Urothelium cell line (cell line): ENCODE results near the gene ATP5F1D.

ENCODE experiments used
- DNase-seq: peaks from one replicate; pipeline ENCODE4 v3.0.0; 2011; ENCODE audit warnings: low spot score, mixed read lengths
- FAIRE-seq: peaks from 2 replicates; lab custom pipeline; 2011; peaks lifted over from hg19 to GRCh38; lab: Jason Lieb, UNC

The ATP5F1D gene

DNA sequence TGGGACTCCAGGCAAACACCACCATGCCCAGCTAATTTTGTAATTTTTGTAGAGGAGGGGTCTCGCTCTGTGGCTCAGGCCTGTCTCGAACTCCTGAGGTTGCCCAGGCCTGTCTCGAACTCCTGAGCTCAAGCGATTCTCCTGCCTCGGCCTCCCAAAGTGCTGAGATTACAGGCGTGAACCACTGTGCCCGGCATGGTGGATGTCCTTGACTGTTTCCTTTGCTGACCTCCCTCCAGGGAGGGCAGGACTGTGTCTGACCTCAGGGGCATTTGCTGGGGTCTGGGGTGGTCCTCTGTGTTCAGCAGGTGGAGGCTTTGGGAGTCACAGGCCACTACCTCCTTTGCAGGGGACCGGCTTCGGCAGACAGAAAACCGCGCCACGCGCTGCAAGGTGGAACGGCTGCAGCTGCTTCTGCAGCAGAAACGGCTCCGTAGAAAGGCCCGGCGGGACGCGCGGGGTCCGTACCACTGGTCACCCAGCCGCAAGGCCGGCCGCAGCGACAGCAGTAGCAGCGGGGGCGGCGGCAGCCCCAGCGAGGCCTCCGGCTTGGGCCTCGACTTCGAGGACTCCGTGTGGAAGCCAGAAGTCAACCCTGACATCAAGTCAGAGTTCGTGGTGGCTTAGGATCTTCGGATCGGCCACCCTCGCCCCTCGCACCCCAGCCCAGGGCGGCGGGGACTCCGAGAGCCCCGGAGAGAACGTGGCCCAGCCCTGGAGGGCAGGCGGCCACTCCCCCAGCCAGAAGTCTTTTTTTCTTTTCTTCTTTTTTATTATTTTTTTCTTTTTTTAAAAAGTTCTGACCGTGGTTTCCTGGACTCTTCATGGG, 15.3 kb downstream of the ATP5F1D start:
- DNase-seq (no peak), FAIRE-seq (no peak)

DNA sequence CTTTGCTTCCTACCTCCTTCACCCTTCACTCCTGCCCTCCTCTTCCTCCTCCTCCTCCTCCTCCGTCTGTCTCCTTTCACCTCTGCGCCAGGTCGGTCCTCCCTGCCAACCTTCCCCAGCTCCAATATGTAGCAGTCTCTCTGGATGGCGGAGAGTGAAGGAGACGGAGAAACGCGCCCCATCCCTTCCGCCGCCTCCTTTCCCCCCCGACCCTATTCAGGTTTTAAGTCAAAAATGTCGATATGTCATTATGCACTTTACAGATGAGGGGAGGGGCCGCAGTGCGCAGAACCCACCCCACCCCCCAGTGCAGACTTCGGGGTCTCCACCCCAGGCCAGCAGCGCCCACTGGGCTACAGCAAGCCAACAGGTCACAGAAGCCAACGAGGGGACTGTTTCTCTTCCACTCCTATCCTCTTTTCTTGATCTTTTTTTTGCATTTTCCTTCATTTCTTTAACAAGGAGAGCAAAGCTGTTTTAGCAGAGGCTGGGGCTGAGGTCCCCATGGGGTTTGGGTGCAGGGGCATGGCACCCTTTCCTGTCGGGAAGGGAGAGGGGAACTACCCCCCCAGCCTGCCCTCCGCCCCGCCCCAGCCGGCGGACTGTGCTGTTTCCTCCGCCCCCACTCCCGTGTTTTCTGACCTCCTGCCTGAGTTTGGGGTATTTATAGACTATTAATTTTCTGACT, 16.1 kb downstream of the ATP5F1D start:
- FAIRE-seq (no peak), DNase-seq (no peak)

DNA sequence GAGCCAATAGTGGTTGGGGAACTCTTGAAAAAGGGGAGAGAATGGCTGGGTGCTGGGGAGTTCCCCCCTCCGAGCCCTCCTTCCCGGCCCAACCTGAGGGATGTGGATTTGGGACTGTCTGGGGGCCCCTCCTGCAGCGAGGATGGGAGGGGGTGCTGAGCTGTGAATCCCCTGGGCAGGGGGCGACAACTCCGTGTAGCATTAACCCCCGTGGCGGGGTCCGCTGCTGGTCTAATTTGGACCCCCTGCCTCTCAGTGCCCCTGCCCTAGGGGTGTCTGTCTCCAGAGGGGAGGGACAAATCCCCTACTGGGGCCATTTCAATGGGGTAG, 16.6 kb downstream of the ATP5F1D start:
- DNase-seq (no peak), FAIRE-seq (no peak)

DNA sequence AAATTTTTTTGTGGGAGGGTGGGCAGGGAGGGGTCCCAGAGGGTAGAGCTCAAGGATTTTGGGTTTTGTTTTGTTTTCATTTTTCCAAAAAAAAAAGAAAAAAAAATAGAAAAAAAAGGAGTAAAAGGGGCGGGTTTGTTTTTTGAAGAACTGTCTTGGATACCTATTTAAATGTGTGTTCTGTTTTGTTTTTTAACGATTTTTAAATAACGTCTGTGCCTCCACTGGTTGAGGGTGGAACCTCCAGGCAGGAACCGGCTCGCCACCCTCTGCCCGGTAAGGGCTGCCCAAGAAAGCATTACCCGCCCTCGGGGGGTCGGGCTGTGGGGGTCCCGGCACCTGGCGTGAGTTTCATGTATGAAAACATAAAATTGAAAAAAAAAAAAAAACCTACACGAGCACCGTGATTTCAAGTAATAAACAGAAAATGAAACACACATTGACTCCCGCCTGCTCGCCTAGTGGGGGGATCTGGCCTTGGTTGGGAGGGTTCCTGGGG, 17.2 kb downstream of the ATP5F1D start:
- no peak for DNase-seq
- no peak for FAIRE-seq

DNA sequence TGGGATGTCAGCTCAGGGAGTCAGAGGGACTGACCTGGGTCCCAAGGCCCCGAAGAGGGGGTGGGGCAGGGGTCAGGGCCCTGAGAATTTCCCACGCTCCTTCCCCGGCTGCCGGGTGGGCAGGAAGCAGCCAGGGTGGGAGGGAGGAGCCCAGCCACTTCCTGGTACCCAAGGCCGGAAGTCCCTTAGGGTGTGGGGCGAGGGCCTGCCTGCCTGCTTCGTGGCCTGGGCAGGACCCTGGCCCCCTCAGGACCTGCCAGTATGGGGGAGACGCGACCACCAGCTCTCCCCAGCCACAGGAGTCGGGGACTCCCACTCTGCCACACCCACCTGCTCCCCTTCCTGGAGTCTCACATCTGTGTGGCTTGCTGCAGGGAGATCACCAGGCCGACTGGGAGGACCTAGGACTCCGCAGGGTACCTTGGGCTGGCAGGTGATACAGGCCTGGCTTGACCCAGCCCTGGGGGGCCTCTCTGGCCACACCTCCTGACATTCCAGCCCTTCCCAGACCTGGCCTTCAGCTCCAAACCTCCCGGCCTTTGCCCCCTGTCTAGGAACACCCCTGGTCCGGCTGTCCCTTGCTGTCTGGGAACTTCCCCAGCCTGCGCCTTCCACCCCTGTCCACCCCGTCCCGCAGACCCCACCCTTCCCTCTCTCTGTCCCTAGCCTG, 17.8 kb downstream of the ATP5F1D start:
- DNase-seq (no peak), FAIRE-seq (no peak)

DNA sequence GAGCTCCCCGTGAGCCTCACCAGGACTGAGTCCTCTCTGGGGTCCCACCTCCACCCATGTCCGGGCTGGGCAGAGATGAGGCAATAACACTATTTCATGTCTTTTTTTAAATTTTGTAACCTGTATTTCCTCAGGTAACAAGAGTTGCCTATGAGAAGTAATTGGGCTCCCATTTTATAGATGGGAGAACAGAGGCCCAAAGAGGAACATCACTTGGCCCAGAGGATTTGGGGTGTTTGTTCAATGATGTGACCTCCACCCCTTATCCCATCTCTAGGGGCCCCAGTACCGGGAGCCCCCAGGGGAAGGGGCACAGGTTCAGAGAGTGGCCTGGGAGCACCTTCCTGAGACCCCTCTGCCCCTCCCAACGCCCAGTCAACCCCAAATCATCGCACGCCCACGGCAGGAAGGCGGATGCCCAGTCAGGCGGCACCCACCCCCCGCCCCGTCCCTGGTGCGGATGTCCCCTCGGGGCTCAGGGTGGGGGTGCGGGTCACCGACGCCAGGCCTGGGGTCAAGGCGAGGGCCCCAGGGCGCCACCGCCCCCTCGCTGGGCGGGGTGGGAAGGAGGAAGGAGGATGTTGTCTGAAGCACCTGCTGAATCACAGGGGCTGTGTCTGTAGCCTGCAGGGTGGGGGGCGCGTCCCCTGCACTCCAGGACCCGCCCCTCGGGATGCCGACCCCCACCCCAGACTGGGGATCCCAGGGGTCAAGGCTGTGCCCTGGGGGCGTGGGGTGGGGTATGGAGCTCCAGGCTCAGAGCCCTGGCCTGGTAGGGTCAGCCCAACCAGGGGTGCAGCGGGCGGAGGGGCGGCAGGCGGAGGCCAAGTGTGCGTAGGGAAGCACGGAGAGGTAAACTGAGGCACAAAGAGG, 18.6 kb downstream of the ATP5F1D start:
- FAIRE-seq (no peak), DNase-seq (no peak)

DNA sequence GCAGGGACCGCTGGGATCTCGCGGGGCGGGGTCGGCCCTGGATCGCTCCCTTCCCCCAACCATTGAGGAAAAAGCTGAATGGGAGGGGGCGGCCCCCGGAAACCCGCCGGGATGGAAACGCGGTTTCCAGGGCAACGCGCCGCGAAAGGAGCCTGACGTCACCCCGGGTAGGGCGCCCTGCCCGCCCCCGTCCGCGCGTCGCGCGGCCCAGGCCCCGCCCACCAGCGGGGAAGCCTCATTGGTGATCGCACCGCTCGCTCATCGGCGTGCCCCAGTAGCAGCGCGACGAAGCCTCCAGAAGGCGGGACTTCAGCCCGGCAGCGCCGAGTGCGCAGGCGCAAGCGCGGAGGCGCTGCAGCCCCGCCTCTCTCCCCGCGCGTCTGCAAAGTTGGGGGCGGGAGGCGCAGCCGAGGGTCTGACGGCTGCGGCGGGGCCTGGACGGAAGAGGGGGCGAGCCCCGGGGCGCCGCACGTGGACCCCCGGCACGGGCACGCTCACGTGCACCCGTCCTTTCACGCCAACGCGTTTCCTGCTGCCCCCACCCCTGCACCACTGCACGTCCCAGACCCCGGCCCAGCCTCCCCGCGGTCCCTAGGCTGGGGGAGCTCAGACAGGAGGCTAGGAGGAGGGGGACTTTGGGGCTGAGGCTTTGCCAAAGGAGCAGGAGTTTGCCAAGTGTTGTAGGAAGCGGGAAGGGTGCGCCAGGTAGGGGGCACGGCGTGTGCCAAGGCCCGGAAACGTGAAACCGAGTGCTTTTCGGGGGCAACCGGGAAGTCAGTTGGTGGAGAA, 19.4 kb downstream of the ATP5F1D start:
- FAIRE-seq = no peak
- DNase-seq = peak; percentile 90

DNA sequence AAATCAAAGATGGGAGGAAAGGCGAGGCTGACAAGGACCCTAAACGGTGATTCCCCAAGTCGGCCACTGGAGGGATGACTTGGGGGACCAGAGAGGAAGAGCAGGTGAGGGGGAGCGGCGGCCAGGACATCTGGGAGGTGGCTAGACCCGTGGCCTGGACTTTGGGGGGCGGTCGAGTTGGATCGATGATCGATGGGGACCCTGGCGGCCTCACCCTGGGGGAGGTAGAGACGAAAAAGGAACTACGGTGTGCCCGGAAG, 19.9 kb downstream of the ATP5F1D start:
- DNase-seq (no peak), FAIRE-seq (no peak)

DNA sequence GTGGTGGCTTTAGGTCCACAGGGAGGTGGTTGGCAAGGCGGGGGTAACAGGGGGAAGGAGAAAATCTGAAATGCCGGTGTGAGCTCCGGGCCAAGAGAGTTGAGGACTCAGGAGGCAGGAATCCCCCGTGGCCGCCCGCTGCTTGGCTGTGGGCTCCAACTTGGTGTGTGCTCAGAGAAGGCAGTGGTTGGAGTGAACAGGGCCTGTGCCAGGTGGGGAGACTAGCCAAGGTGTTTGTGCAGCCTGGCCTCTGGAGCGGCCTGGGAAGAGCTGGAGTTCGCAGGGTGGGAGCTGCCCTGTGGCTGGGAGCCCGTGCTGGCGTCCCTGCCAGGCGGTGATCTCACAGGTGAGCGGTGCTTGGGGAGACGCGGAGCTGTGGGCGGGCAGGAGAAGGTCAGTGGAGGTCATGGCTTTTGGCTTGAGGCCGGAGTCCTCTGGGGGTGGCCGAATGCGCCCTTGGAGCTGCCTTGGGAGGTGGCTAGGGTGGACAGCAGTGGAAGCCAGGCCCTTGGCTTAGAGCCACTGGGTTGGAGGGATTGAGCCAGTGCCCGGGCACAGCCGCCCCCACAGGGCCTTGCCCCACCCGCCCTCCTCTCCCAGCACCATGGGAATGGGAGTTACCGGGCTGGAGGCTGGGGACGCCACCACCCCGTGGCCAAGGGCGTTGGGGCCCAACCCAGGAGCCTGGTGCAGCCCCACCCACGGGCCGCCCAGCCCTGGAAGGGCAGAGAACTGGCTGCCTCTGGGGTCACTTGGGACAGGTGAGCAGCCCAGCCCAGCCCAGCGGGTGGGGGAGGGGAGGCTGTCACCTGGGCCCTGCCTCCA, 20.5 kb downstream of the ATP5F1D start:
- FAIRE-seq = no peak
- DNase-seq = no peak

DNA sequence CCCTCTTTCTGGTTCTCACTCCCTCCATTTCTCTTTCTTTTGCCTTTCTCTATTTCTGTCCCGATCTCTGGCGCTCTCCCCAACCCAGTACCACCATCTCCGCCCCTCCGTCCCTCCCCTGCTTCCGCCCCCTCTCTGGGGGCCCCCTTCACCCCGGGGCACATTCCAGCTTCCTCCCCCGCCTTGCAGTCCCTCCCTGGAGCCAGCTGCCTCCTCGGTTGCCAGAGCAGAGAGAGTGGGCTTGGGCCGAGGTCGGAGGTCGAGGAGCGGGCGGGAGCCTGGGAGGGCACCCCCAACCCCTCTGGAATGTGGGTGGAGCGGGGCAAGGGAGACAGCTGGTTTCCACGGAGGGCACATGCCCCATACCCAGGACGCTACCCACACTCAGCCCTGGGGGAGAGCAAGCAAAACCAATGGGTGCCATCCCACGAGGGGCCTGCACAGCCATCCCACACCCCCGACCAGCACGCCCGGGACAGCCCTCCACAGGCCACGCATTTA, 21.1 kb downstream of the ATP5F1D start:
- DNase-seq = no peak
- FAIRE-seq = no peak

DNA sequence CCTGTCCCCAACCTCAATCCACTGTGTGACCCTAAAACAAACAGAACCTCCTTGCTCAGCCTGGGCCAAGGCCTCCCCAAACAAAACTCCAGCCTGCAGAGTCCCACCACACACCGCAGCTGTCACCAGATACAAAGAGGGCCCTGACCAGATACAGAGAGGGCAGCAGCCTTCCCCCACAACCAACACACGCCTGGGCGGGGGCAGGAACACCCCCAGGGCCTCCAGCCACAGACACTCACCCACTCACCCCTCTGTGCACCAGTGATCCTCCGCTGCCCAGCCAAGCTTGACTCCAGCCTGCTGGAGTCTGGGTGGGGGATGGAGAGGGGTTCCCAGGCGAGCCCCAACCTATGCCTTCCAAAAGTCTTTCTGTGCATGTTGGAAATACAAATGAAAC, 21.6 kb downstream of the ATP5F1D start:
- FAIRE-seq = no peak
- DNase-seq = no peak

DNA sequence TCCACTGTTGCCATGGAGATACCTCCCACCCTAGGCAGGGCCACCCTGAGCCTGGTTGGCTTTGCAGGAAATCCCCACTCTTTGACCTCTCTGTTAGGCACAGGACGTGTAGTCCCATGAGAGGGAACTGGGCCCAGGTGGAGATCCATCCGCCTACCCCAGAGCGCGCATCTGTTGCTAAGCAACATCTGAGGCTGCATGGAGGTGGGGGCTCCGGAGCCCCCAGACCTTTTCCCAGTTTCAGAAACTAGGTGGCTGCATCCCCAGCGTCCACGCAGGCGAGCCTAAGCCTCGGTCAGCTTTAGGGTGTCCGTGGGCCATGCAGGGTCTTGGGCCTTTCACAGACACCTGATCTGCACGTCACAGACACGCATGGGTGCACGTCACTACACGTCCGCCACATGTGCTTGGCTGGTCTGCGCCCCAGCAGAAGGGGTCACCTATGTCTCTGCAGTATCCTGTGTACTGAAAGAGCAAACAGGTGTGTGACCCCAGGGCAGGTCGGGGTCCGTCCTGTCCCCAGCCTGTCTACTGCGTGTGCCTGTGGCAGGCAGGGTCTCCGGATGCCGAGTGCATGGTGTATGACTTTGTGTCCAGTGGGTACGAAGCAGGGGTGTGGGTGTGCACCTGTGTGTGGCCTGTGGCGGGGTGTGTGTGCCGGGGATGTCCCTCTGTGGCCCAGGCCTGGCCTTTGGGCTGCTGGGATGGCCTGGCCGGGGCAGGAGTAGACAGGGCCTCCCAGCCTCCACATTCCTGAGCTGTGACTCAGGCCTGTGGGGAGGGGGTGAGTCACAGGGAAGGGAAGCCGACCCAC, 23.5 kb downstream of the ATP5F1D start:
- FAIRE-seq (peak; percentile 32), DNase-seq (peak; percentile 78)

DNA sequence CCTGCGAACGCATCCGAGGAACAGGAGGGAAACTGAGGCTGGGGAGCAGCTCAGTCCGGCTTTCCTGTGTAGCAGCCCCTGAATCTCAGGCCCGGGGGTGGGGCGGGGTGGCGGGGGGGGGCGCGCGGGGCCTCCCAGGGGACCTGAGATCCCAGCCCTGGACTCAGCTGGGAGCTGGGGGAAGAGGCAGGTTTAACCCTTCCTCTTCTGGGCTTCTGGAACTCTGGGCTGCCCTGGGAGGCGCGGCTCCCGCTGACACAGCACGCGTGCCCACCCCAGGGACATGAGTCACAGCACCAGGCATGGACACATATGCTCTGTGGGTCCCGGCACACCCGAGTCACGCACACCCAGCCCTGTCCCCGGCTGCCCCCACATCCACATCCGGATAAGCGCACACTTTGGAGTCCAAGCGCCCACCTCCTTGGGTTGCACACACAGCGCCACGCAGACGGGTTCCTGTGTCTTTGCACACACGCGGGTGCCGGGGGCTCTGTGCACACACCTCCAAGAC, 24.1 kb downstream of the ATP5F1D start:
- FAIRE-seq (no peak), DNase-seq (peak; percentile 33)

DNA sequence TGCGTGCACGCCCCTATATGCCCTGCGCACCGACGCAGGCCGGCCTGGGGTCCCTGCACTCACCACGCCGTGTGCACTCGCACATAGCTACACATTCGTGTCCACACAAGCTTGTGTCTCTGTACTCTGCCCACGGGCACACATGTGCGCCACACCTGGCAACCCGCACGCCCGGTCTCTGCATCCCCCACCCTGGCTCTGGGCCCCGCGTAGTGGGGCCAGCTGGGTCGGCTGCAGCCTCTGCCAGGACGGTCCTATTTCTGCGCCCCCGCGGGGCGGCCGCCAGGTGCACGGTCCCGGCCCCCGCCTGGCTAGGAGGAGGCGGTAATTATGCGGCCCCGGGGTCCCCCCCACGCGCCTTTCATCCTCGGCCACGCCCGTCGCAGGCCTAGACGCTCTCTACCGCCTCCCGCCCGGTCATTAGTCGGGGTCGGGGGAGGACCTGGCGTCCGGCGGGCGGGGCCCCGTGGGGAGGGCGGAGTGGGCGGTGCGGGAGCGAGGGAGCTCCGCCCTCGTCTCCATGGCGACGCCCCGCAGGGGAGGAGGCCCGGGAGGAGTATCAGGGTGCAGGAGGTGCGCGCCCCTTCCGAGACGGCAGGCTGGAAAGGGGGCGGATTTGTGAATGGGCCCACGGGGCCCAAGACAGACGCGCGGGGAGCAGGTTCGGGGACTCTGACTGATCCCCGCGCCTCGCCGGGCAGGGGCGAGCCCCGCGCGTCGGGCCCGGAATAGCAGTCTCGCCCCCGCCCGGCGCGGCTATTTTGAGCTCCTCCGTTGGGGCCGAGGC, 24.8 kb downstream of the ATP5F1D start:
- peak; percentile 81 for DNase-seq
- no peak for FAIRE-seq

DNA sequence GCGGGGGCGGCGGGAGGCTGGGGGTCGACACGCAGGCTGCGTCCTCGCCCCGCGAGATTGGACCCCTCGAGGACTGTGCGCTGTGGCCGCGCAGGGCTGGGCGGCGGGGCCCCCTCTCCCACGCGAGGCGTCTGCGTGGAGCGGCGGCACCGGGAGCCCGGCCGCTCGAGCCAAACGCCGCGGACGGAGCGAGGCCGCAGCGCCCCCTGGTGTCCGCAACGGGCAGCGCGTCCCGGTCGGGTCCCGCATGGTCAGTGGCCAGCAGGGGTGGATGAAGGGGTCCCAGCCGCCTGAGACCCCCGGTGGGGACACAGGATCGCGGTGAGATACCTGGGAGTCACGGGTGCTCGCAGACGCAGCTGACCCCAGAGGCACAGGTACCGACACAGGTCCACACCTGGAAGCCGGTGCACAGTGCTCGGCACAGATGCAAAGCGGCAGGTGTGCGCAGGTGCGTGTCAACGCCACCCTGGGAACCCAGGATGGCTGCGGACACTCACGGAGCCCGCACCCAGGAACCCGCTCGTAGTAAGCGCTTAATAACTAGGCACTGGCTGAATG, 25.4 kb downstream of the ATP5F1D start:
- FAIRE-seq (no peak), DNase-seq (peak; percentile 54)

DNA sequence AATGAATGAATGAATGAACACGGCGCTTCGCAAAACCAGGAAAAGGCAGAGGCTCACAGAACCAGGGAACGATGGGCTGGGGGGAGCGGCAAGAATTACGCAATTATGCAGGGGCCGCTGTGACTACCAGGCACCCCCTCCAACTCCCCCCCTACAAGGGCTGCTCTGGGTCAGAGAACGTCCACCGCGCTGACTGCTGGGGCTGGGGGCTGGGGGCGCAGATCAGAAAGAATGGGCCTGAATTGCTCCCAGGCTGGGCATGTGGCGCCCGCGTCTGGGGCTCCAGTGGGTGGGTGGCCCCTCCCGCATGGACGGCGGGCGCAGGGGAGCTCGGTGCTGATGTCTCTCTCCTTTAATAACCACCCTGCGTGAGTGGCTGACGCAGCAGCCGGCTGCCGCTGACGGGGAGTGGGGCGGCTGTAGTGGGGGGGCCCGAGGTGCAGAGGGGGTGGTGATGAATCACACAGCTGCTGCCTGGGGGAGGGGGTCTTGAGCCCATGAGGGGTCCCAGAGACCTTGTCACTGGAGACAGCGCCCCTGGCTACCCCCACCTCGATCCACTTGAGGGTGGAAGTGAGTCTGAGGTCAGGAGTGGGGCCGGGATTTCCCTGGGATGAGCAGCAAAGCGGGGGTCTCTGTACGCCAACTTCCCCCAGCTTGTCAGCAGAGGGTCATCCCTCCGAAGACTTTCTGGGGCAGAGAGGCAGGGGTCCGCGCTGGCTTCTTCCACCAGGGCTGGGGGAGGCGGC, 26.1 kb downstream of the ATP5F1D start:
- DNase-seq (no peak), FAIRE-seq (no peak)
